Measurements from ENCODE around the gene TMEM144.

DNA sequence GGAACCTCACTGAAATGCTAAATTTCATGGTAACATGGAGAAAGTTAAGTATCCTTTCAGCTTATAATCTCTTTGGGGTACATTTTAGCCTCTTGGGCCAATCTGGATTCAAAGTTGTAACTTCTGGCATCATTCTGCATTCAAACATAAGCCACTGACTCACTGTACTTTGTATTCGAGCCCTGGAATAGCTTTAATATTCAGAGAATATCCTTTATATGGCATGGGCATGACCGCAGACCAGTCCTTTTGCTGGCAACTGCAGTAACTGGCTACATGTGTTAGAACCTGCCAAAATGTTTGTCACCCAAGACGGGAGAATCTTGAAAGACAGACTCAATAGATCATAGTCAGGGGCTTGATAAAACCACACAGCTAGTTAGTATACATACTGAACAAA lies 40.8 kb upstream of the TMEM144 start:
- TF ChIP-seq CTCF (IDR thresholded peaks at IDR 0.05) (no peak), POLR2A (IDR thresholded peaks at IDR 0.05) (no peak)
